BLaER1 treated with 17β-estradiol and CSF1 and Interleukin-3, amounts not matched to agents 10 nM and 100 nM (cell line): ENCODE measurements around the gene CDH26.
A peak's percentile ranks its signal among the peaks of the same experiment; 100 is the strongest.

Source experiments
- H3K27ac ChIP-seq, 11 experiments: shearing (Covaris generic); formaldehyde crosslinking; 2 replicates each; pipeline ENCODE4 v1.8.1; 2022
- H3K27me3 ChIP-seq, 11 experiments: shearing (Covaris generic); formaldehyde crosslinking; 2 replicates each; pipeline ENCODE4 v1.8.1; 2022
- H3K36me3 ChIP-seq, 11 experiments: shearing (Covaris generic); formaldehyde crosslinking; 2 replicates each; pipeline ENCODE4 v1.8.1; 2022
- H3K4me1 ChIP-seq, 10 experiments: shearing (Covaris generic); formaldehyde crosslinking; 2 replicates each; pipeline ENCODE4 v1.8.1; 2022
- H3K4me2 ChIP-seq, 11 experiments: shearing (Covaris generic); formaldehyde crosslinking; 2 replicates each; pipeline ENCODE4 v1.8.1; 2022
- H3K4me3 ChIP-seq, 10 experiments: shearing (Covaris generic); formaldehyde crosslinking; 2 replicates each; pipeline ENCODE4 v1.8.1; 2022
- H3K9ac ChIP-seq, 11 experiments: shearing (Covaris generic); formaldehyde crosslinking; 2 replicates each; pipeline ENCODE4 v1.8.1; 2022
- H3K9me3 ChIP-seq, 11 experiments: shearing (Covaris generic); formaldehyde crosslinking; replicated peaks in 1 of 11; 2 replicates each; pipeline ENCODE4 v1.8.1; 2022
- H4K20me1 ChIP-seq, 11 experiments: shearing (Covaris generic); formaldehyde crosslinking; 2 replicates each; pipeline ENCODE4 v1.8.1; 2022
- Cebpa-rat ChIP-seq, 11 experiments: shearing (Covaris generic); IDR thresholded peaks; 2 replicates each; pipeline ENCODE4 v1.8.1; 2022

CDH26 gene

DNA sequence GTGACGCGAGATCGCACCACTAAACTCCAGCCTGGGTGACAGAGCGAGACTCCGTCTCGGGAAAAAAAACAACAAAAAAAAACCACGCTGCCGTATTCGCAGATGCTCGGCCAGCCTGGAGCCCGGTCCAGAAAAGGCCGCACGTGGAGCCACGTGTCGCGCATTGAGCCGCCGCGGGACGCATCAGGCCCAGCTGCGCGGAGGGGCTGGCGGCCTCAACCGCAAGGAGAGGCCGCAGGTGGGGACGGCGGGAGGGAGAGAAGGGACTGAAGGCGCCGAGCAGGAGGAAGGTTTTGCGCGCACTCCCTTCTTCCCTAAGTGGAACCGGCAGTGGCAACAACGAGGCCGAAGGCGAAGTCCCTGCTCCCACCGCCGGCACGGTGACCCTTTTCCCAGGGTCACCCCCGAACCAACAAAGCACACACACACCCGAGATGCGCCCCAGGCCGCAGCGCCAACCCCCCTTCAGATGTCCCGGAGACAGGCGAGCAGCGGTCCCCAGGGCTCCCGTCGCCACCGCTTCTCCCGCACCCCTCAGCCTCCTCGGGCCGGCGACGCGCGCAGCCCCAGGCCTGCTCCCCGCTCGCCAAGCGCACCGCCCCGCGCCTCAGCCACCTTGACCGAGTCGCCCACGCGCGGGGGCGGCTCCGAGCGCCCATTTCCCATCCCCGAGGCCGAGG lies 25.5 kb upstream of the CDH26 start:
- no peaks in the 10 kb centered on the region for H3K27me3 ChIP-seq
- peaks cover 5 to 24% (median 21%) of the 10 kb centered on the region in 11 experiments; a peak in 15 of 22 replicates for H4K20me1 ChIP-seq
- no peak overlapping the region for H3K4me3 ChIP-seq

DNA sequence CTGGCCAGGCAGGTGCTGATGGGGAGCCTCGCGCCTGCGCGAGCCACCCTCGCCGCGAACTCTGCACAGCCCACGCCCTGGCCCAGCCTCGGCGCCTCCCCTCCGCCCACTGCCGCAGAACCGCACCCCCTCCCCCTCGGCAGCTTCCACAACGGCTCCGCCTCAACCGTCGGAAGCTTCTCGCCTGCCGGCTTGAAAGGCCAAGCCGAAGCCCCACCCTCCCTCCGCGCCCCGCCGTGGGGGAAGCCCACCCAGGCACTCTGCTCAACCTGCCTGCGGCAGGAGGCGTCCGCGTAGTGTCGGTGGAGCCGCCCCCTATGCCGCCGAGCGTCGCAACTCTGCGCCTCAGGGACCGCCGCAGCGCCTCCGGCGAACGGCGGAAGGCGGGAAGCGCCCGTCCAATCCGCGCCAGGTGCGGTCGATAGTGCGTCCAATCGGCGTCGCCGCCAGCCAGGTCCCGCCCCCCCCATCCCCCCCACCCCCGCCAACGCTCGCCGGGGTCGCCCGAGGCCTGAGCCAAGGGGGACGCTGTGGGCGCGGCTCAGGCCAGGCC lies 24.9 kb upstream of the CDH26 start, which contains the start of gene SYCP2:
Gene SYCP2, minus strand, starts transcription at position 342 of the 553 bp plus-strand sequence. CDS start 11,224 bp downstream, outside the sequence.
- H3K4me1 ChIP-seq = peaks cover 15 to 27% (median 21%) of the 10 kb centered on the region in 10 experiments
- TF ChIP-seq Cebpa-rat (IDR thresholded peaks at IDR 0.05) = no peak
- no peaks in the 10 kb centered on the region for H3K27me3 ChIP-seq
- no peak within 1 kb of the TSS for H3K9ac ChIP-seq
- peaks cover 0 to 14% (median 6%) of the 10 kb centered on the region in 11 experiments; a peak in 9 of 22 replicates for H3K9me3 ChIP-seq
- H3K27ac ChIP-seq = no peak within 1 kb of the TSS
- peak within 1 kb of the TSS; percentile 33 to 76 (median 54) for H3K4me2 ChIP-seq
- peaks cover 9 to 30% (median 27%) of the 10 kb centered on the region in 11 experiments; a peak in 15 of 22 replicates for H4K20me1 ChIP-seq
- H3K36me3 ChIP-seq = peaks cover 0 to 10% (median 0%) of the 10 kb centered on the region in 11 experiments; a peak in 3 of 22 replicates
- H3K4me3 ChIP-seq = peak within 1 kb of the TSS in 6 of 10 experiments; percentile 1 to 48 (median 18); a peak in 7 of 20 replicates

More for the DNA sequence above, 25.5 kb upstream of the CDH26 start:
- no peak overlapping the region for H3K9ac ChIP-seq
- H3K36me3 ChIP-seq = peaks cover 0 to 10% (median 0%) of the 10 kb centered on the region in 11 experiments; a peak in 3 of 22 replicates
- H3K4me2 ChIP-seq = no peak overlapping the region
- no peak overlapping the region for H3K27ac ChIP-seq
- no peak for TF ChIP-seq Cebpa-rat (IDR thresholded peaks at IDR 0.05)
- peaks cover 9 to 20% (median 16%) of the 10 kb centered on the region in 10 experiments; a peak in 19 of 20 replicates for H3K4me1 ChIP-seq
- peaks cover 0 to 14% (median 6%) of the 10 kb centered on the region in 11 experiments; a peak in 9 of 22 replicates for H3K9me3 ChIP-seq

- Histone ChIP-seq H3K4me3 (peak overlapping the region in 6 of 10 experiments; percentile 1 to 48 (median 18); a peak in 7 of 20 replicates), H3K4me1 (peaks cover 21 to 33% (median 28%) of the 10 kb centered on the region in 10 experiments), H3K9me3 (peaks cover 0 to 14% (median 6%) of the 10 kb centered on the region in 11 experiments; a peak in 9 of 22 replicates), H3K27me3 (no peaks in the 10 kb centered on the region), H3K4me2 (peak overlapping the region; percentile 33 to 76 (median 54)), H3K9ac (no peak overlapping the region), H4K20me1 (peaks cover 12 to 36% (median 29%) of the 10 kb centered on the region in 11 experiments; a peak in 15 of 22 replicates), H3K27ac (no peak overlapping the region), H3K36me3 (peaks cover 0 to 10% (median 0%) of the 10 kb centered on the region in 11 experiments; a peak in 3 of 22 replicates)
- no peak for TF ChIP-seq Cebpa-rat (IDR thresholded peaks at IDR 0.05)
Measured at GRCh38 chr20:59933849-59934585, 24.2 kb upstream of the CDH26 start.

DNA sequence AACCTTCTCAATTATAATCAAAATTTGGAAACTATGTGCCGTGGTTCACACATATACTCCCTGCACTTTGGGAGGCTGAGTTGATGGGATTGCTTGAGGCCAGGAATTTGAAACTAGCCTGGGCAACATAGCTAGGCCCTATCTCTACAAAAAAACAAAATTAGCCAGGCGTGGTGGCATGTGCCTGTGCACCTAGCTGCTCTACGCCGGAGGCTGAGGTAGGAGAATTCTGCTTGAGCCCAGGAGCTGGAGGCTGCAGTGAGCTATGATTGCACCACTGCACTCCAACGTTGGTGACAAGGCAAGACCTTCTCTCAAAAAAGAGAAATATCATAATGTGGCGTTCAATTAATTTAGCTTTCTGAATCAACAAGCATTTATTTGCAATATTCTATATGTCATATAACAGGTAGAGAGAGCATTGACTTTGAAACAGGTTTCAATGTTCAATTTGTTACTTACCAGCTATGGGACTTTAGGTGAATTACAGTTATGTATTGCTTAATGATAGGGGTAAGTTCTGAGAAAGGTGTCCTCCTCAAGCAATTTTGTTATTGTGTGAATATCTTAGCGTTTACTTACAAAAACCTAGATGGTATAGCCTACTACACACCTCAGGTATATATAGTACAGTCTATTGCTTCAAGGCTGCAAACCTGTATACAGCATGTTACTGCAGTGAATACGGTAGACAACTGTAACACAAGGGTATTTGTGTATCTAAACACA lies 22.6 kb upstream of the CDH26 start:
- H3K27me3 ChIP-seq = no peaks in the 10 kb centered on the region
- H3K4me1 ChIP-seq = peaks cover 28 to 39% (median 35%) of the 10 kb centered on the region in 10 experiments

GRCh38 chr20:59936409-59936808 lies 21.8 kb upstream of the CDH26 start:
- H3K36me3 ChIP-seq = peaks cover 0 to 10% (median 0%) of the 10 kb centered on the region in 11 experiments; a peak in 3 of 22 replicates
- H3K27ac ChIP-seq = no peak overlapping the region
- H4K20me1 ChIP-seq = peaks cover 17 to 43% (median 32%) of the 10 kb centered on the region in 11 experiments; a peak in 15 of 22 replicates
- no peak overlapping the region for H3K4me3 ChIP-seq
- peak overlapping the region in 5 of 11 experiments; percentile 91 to 97 (median 94); a peak in 7 of 22 replicates for H3K4me2 ChIP-seq
- H3K9ac ChIP-seq = no peak overlapping the region
- TF ChIP-seq Cebpa-rat (IDR thresholded peaks at IDR 0.05) = no peak
- H3K27me3 ChIP-seq = no peaks in the 10 kb centered on the region
- H3K4me1 ChIP-seq = peaks cover 34 to 44% (median 40%) of the 10 kb centered on the region in 10 experiments
- H3K9me3 ChIP-seq = peaks cover 0 to 14% (median 6%) of the 10 kb centered on the region in 11 experiments; a peak in 9 of 22 replicates

More for the DNA sequence above, 22.6 kb upstream of the CDH26 start:
- Histone ChIP-seq H3K4me2 (0 out of 22 replicates have a peak overlapping the region, but pooled peaks of 2 of the 11 experiments have one; percentile 91 to 97), H4K20me1 (peaks cover 17 to 43% (median 32%) of the 10 kb centered on the region in 11 experiments; a peak in 15 of 22 replicates), H3K36me3 (peaks cover 0 to 10% (median 0%) of the 10 kb centered on the region in 11 experiments; a peak in 3 of 22 replicates), H3K27ac (no peak overlapping the region), H3K9me3 (peaks cover 0 to 14% (median 6%) of the 10 kb centered on the region in 11 experiments; a peak in 9 of 22 replicates), H3K4me3 (no peak overlapping the region), H3K9ac (no peak overlapping the region)
- TF ChIP-seq Cebpa-rat (IDR thresholded peaks at IDR 0.05) = no peak

DNA sequence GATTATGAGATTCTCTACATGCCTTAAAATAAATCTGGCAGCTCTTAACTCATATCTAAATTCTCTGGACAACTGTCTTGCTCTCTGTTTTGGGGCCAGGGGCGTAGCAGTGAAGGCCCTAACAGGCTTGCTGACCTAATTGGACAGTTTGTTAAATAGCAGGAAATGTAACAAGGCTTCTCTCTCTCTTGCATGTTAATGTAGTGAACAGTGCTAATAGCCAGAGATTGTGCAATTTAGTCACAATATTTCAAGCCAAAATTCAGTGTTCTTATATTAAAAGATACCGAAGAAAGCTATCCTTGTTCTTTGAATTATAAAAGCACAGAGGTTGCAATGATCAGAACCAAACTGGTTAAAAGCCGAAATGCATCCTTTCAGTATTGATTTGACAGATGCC lies 21.1 kb upstream of the CDH26 start:
- Histone ChIP-seq H3K27me3 (no peaks in the 10 kb centered on the region), H3K4me3 (no peak overlapping the region), H3K27ac (no peak overlapping the region), H3K9ac (peak overlapping the region in 2 of 11 experiments; percentile 84 to 89; a peak in 3 of 22 replicates), H3K9me3 (peaks cover 0 to 14% (median 6%) of the 10 kb centered on the region in 11 experiments; a peak in 9 of 22 replicates), H3K36me3 (peaks cover 0 to 16% (median 3%) of the 10 kb centered on the region in 11 experiments; a peak in 9 of 22 replicates), H3K4me1 (peaks cover 41 to 51% (median 47%) of the 10 kb centered on the region in 10 experiments), H3K4me2 (peak overlapping the region in 10 of 11 experiments; percentile 25 to 97 (median 92); a peak in 18 of 22 replicates), H4K20me1 (peaks cover 17 to 43% (median 32%) of the 10 kb centered on the region in 11 experiments; a peak in 15 of 22 replicates)
- TF ChIP-seq Cebpa-rat (IDR thresholded peaks at IDR 0.05) = peak in 3 of 11 experiments; percentile 36 to 38 (median 36); a peak in 2 of 22 replicates

DNA sequence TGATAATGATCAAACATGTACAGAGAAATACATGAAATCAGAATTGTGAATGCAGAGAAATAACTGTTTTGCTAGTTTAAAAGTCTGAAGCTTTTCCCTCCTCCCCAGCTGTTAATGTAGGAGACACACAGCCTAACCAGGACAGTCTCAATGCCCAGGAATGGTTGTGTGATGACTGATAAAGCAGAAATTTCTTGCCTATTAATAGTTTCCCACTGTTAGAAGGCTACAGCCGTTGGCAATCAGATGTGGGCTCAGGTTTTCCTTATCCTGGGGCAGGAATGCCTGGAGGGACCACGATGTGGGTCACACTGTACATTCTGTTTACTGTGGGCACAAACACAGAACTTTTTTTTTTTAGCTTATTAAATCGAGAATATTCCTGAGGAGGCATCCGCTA lies 20.0 kb upstream of the CDH26 start:
- peak overlapping the region; percentile 89 to 98 (median 94) for H3K4me2 ChIP-seq
- peaks cover 41 to 54% (median 48%) of the 10 kb centered on the region in 10 experiments for H3K4me1 ChIP-seq
- peak overlapping the region in 10 of 11 experiments; percentile 1 to 89 (median 30); a peak in 13 of 22 replicates for H3K9ac ChIP-seq
- H3K4me3 ChIP-seq = peak overlapping the region in 7 of 10 experiments; percentile 6 to 93 (median 87); a peak in 11 of 20 replicates
- no peaks in the 10 kb centered on the region for H3K27me3 ChIP-seq
- peaks cover 0 to 9% (median 0%) of the 10 kb centered on the region in 11 experiments; a peak in 8 of 22 replicates for H3K9me3 ChIP-seq
- peaks cover 0 to 27% (median 13%) of the 10 kb centered on the region in 11 experiments; a peak in 17 of 22 replicates for H3K36me3 ChIP-seq
- TF ChIP-seq Cebpa-rat (IDR thresholded peaks at IDR 0.05) = no peak
- no peak overlapping the region for H3K27ac ChIP-seq
- H4K20me1 ChIP-seq = peaks cover 17 to 43% (median 32%) of the 10 kb centered on the region in 11 experiments; a peak in 15 of 22 replicates
